Activated B cell treated with CpG ODN at 0.5 μM for 24 hours (primary cell): ENCODE results near the gene ZFYVE21. TPM values are rescaled to one million over a fixed set of nuclear protein-coding genes. Genes with fewer than 3 reads are reported as not detected.

Experiments
- ATAC-seq: fragments of 200-7000 bp; cut with Tn5 transposase; one replicate; pipeline ENCODE4 v1.10.0; 2021; ENCODE audit warnings: low read depth, mild to moderate bottlenecking, moderate library complexity
- CTCF ChIA-PET: fragments of 350-600 bp; sonication (Branson Sonifier 250); formaldehyde crosslinking; loops from one replicate; lab custom pipeline; 2021; ENCODE audit warnings: antibody characterized with exemption; lab: Charles Lee
- POLR2A ChIA-PET: fragments of 350-600 bp; sonication (Branson Sonifier 250); formaldehyde crosslinking; loops from one replicate; lab custom pipeline; 2021; ENCODE audit warnings: antibody characterized with exemption; lab: Charles Lee
- DNase-seq: peaks from one replicate; pipeline ENCODE4 v3.0.0; 2022
- H3K27ac Mint-ChIP-seq: one replicate; pipeline ENCODE4 v1.8.0; 2020; ENCODE audit warnings: mixed read lengths
- H3K27me3 Mint-ChIP-seq: one replicate; pipeline ENCODE4 v1.8.0; 2021; ENCODE audit warnings: mixed read lengths
- H3K36me3 Mint-ChIP-seq: one replicate; pipeline ENCODE4 v1.8.0; 2021; ENCODE audit warnings: low read depth, mixed read lengths
- H3K4me1 Mint-ChIP-seq: one replicate; pipeline ENCODE4 v1.8.0; 2021; ENCODE audit warnings: mixed read lengths
- H3K4me3 Mint-ChIP-seq: one replicate; pipeline ENCODE4 v1.8.0; 2020; ENCODE audit warnings: mild to moderate bottlenecking, mixed read lengths
- H3K9me3 Mint-ChIP-seq: one replicate; pipeline ENCODE4 v1.8.0; 2020; ENCODE audit warnings: mixed read lengths
- CTCF ChIP-seq: fragments of 200-600 bp; IDR thresholded peaks from one replicate; pipeline ENCODE4 v1.8.0; 2022; ENCODE audit warnings: antibody characterized with exemption, mild to moderate bottlenecking
- intact Hi-C: fragments of 100-400 bp; cut with micrococcal nuclease; formaldehyde crosslinking; loops from one replicate; pipeline ENCODE4 v1.15.1; 2024
- total RNA-seq: library from RNA; stranded (reverse); gene quantifications from 2 replicates; pipeline ENCODE4 v1.2.3, GENCODE V29; 2022

Gene ZFYVE21
- total RNA-seq, 1 donor from 2014 or later, result 16.7 TPM

GRCh38 chr14:103731916-103732867 is 16.6 kb downstream of the ZFYVE21 start:
- ChIA-PET POLR2A (no interaction called here), CTCF (no interaction called here)
- TF ChIP-seq CTCF, result no peak
- ATAC-seq (no peak), DNase-seq (no peak)
- no peaks in the 10 kb centered on the region for H3K27me3 Mint-ChIP-seq
- peaks cover 41% of the 10 kb centered on the region for H3K36me3 Mint-ChIP-seq
- H3K27ac Mint-ChIP-seq, result no peak overlapping the region
- no peak overlapping the region for H3K4me3 Mint-ChIP-seq
- intact Hi-C loops, result no loop called here
- no peaks in the 10 kb centered on the region for H3K9me3 Mint-ChIP-seq
- H3K4me1 Mint-ChIP-seq, result no peaks in the 10 kb centered on the region

- intact Hi-C loops, result no loop called here
- H3K4me1 Mint-ChIP-seq, result no peaks in the 10 kb centered on the region
- no peak for TF ChIP-seq CTCF
- CTCF ChIA-PET, result no interaction called here
- H3K27ac Mint-ChIP-seq, result no peak overlapping the region
- peaks cover 48% of the 10 kb centered on the region for H3K36me3 Mint-ChIP-seq
- no peaks in the 10 kb centered on the region for H3K27me3 Mint-ChIP-seq
- POLR2A ChIA-PET, result no interaction called here
- DNase-seq (no peak), ATAC-seq (no peak)
- no peaks in the 10 kb centered on the region for H3K9me3 Mint-ChIP-seq
- no peak overlapping the region for H3K4me3 Mint-ChIP-seq
Observed at GRCh38 chr14:103732868-103733620, 17.4 kb downstream of the ZFYVE21 start.

GRCh38 chr14:103733651-103734050 is 18.0 kb downstream of the ZFYVE21 start:
- no peak overlapping the region for H3K27ac Mint-ChIP-seq
- no peak for TF ChIP-seq CTCF
- DNase-seq, result no peak
- no peaks in the 10 kb centered on the region for H3K9me3 Mint-ChIP-seq
- H3K4me3 Mint-ChIP-seq, result no peak overlapping the region
- H3K36me3 Mint-ChIP-seq, result peaks cover 50% of the 10 kb centered on the region
- intact Hi-C loops, result no loop called here
- POLR2A ChIA-PET, result no interaction called here
- no peaks in the 10 kb centered on the region for H3K27me3 Mint-ChIP-seq
- CTCF ChIA-PET, result no interaction called here
- H3K4me1 Mint-ChIP-seq, result no peaks in the 10 kb centered on the region
- no peak for ATAC-seq

GRCh38 chr14:103734081-103734888 is 18.7 kb downstream of the ZFYVE21 start:
- ATAC-seq (no peak), DNase-seq (no peak)
- no peaks in the 10 kb centered on the region for H3K27me3 Mint-ChIP-seq
- H3K9me3 Mint-ChIP-seq, result no peaks in the 10 kb centered on the region
- CTCF ChIA-PET, result no interaction called here
- no peaks in the 10 kb centered on the region for H3K4me1 Mint-ChIP-seq
- intact Hi-C loops, result no loop called here
- H3K4me3 Mint-ChIP-seq, result no peak overlapping the region
- peaks cover 46% of the 10 kb centered on the region for H3K36me3 Mint-ChIP-seq
- H3K27ac Mint-ChIP-seq, result no peak overlapping the region
- no peak for TF ChIP-seq CTCF
- POLR2A ChIA-PET, result no interaction called here
